HepG2 (cell line): ENCODE results near the gene EGFL8. TPM values are rescaled to one million over a fixed set of nuclear protein-coding genes. Genes with fewer than 3 reads are reported as not detected.

ENCODE experiments used
- CSRNP1 ChIP-seq: sonication (generic); formaldehyde crosslinking; IDR thresholded peaks from 2 replicates; pipeline ENCODE4 v1.8.1; 2023; ENCODE audit warnings: mild to moderate bottlenecking, missing genetic modification reagents
- E2F2 ChIP-seq: sonication (generic); formaldehyde crosslinking; IDR thresholded peaks from 2 replicates; pipeline ENCODE4 v1.4.0; 2020; ENCODE audit warnings: missing genetic modification reagents, borderline replicate concordance
- FOXJ3 ChIP-seq: sonication (generic); formaldehyde crosslinking; IDR thresholded peaks from 2 replicates; pipeline ENCODE4 v1.4.0; 2020; ENCODE audit warnings: missing genetic modification reagents, mild to moderate bottlenecking, borderline replicate concordance
- HBP1 ChIP-seq: IDR thresholded peaks from 2 replicates; pipeline ENCODE4 v1.6.1; 2016; ENCODE audit warnings: low read depth, control low read depth
- HIVEP1 ChIP-seq: sonication (generic); formaldehyde crosslinking; IDR thresholded peaks from 2 replicates; pipeline ENCODE4 v1.4.0; 2020; ENCODE audit warnings: mild to moderate bottlenecking, missing genetic modification reagents
- POGZ ChIP-seq: sonication (generic); formaldehyde crosslinking; IDR thresholded peaks from 2 replicates; pipeline ENCODE4 v1.4.0; 2020; ENCODE audit warnings: mild to moderate bottlenecking, missing genetic modification reagents
- SKI ChIP-seq: fragments of 450-650 bp; IDR thresholded peaks from one replicate; pipeline ENCODE4 v1.6.1; 2018; ENCODE audit warnings: mild to moderate bottlenecking; ENCODE audit not compliant: partially characterized antibody
- SMC3 ChIP-seq: IDR thresholded peaks from 2 replicates; pipeline ENCODE4 v1.6.1; 2011; ENCODE audit warnings: low read length, improper control_type of control experiment
- SP2 ChIP-seq: sonication (generic); formaldehyde crosslinking; IDR thresholded peaks from 2 replicates; pipeline ENCODE4 v1.5.1; 2020; ENCODE audit warnings: mild to moderate bottlenecking, missing genetic modification reagents
- ZBTB2 ChIP-seq: sonication (generic); formaldehyde crosslinking; IDR thresholded peaks from 2 replicates; pipeline ENCODE4 v1.8.0; 2022; ENCODE audit warnings: low read depth, missing genetic modification reagents
- ZBTB26 ChIP-seq: IDR thresholded peaks from 2 replicates; pipeline ENCODE4 v1.6.1; 2016; ENCODE audit warnings: missing compliant biosample characterization, missing genetic modification reagents, borderline replicate concordance
- ZFP41 ChIP-seq: sonication (generic); formaldehyde crosslinking; IDR thresholded peaks from 2 replicates; pipeline ENCODE4 v1.4.0; 2020; ENCODE audit warnings: mild to moderate bottlenecking, missing genetic modification reagents, borderline replicate concordance
- ZMAT3 ChIP-seq: sonication (generic); formaldehyde crosslinking; conservative IDR thresholded peaks from 2 replicates; pipeline ENCODE4 v1.7.0; 2021; ENCODE audit warnings: missing genetic modification reagents
- ZNF234 ChIP-seq: sonication (generic); formaldehyde crosslinking; conservative IDR thresholded peaks from 2 replicates; pipeline ENCODE4 v1.5.1; 2020; ENCODE audit warnings: mild to moderate bottlenecking, missing genetic modification reagents
- ZNF652 ChIP-seq: IDR thresholded peaks from 2 replicates; pipeline ENCODE4 v1.6.1; 2016; ENCODE audit warnings: low read depth, borderline replicate concordance
- ZNF720 ChIP-seq: sonication (generic); formaldehyde crosslinking; IDR thresholded peaks from 2 replicates; pipeline ENCODE4 v1.4.0; 2020; ENCODE audit warnings: missing genetic modification reagents
- polyA plus RNA-seq, 8 experiments: library from polyadenylated mRNA; depleted of rRNA in 3 of 8; stranded (reverse) in 7 of 8; unstranded in 1 of 8; fragments of >200 nt; fragmentation: Illumina TruSeq in 4 of 8; extraction: Trizol in 4 of 8; gene quantifications; 2 replicates each; pipeline versions ENCODE4 v1.2.1 to v1.2.3, GENCODE V29; 2011 to 2016; ENCODE audit warnings: low read depth in 4 of 8, missing spikeins in 1 of 8, mixed read lengths in 1 of 8; ENCODE audit not compliant: insufficient read depth in 1 of 8
- total RNA-seq, 5 experiments: library from RNA; depleted of rRNA; stranded (reverse); fragments of >200 nt; fragmentation: Illumina TruSeq; extraction: Trizol; gene quantifications; 2 replicates each; pipeline ENCODE4 v1.2.3, GENCODE V29; 2016; ENCODE audit warnings: low read depth in 1 of 5
- TF ChIP-seq, protein P1 (sequence below): sonication (generic); formaldehyde crosslinking; IDR thresholded peaks from 2 replicates; pipeline ENCODE4 v1.8.1; 2022; ENCODE audit warnings: mild to moderate bottlenecking, missing genetic modification reagents
- TF ChIP-seq, protein P2 (sequence below): sonication (generic); formaldehyde crosslinking; conservative IDR thresholded peaks from 2 replicates; pipeline ENCODE4 v1.8.0; 2022; ENCODE audit warnings: missing genetic modification reagents

EGFL8 gene
- total and polyA plus RNA-seq, 2 of the 13 experiments (the other 11 are each of a cell fraction or from before 2014, with no cell fraction given), result 10.0 to 11.5 TPM

DNA sequence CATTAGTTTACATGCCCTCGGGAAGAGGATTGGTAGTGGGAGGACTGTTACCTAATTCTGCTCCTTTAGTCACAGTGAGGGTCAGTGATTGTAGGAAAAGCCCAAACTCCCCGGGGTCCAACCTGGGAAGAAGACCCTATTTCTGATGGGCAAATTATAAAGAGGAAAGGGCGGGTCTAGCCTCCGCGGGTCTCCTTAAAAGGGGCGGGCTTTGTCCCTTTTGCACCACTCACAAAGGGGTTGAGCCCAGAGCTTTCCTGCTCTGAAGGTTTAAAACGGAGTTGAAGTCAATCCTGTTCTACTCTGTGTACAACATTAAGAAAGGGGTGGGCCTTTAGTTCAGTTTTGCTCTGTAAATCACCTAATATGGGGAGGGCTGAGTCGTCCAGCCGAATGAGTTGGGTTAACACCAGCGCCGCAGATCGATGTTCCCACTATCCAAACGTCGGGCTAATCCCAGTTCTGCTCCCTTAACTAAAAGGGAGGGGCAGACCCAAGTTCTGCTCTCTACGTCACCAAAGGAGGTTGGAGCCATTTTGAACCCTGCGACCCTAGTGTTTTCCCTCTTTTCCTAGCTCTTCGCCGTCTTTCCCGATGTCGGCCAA, 12.9 kb downstream of the EGFL8 start (continued):
- TF ChIP-seq ZBTB26 (CRISPR knock-in tag) (no peak), ZBTB2 (CRISPR knock-in tag) (no peak), SP2 (no peak), CSRNP1 (CRISPR knock-in tag) (no peak), HIVEP1 (CRISPR knock-in tag) (no peak), SKI (no peak), E2F2 (CRISPR knock-in tag) (no peak), ZNF652 (CRISPR knock-in tag) (no peak), POGZ (CRISPR knock-in tag) (no peak), HBP1 (CRISPR knock-in tag) (0 out of 2 replicates have a peak, but pooled peaks have one; percentile 42), ZMAT3 (CRISPR knock-in tag) (no peak; the same call in 1 of the 2 replicates), ZNF720 (no peak), ZNF234 (no peak), ZFP41 (no peak), SMC3 (no peak), FOXJ3 (no peak)
- TF ChIP-seq, protein P1, sequence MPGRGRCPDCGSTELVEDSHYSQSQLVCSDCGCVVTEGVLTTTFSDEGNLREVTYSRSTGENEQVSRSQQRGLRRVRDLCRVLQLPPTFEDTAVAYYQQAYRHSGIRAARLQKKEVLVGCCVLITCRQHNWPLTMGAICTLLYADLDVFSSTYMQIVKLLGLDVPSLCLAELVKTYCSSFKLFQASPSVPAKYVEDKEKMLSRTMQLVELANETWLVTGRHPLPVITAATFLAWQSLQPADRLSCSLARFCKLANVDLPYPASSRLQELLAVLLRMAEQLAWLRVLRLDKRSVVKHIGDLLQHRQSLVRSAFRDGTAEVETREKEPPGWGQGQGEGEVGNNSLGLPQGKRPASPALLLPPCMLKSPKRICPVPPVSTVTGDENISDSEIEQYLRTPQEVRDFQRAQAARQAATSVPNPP, result no peak
- TF ChIP-seq, protein P2, sequence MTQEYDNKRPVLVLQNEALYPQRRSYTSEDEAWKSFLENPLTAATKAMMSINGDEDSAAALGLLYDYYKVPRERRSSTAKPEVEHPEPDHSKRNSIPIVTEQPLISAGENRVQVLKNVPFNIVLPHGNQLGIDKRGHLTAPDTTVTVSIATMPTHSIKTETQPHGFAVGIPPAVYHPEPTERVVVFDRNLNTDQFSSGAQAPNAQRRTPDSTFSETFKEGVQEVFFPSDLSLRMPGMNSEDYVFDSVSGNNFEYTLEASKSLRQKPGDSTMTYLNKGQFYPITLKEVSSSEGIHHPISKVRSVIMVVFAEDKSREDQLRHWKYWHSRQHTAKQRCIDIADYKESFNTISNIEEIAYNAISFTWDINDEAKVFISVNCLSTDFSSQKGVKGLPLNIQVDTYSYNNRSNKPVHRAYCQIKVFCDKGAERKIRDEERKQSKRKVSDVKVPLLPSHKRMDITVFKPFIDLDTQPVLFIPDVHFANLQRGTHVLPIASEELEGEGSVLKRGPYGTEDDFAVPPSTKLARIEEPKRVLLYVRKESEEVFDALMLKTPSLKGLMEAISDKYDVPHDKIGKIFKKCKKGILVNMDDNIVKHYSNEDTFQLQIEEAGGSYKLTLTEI (CRISPR knock-in tag), result no peak
